GM18498 (cell line): ENCODE data around the gene NFASC.

Experiments
- ATAC-seq: cut with Tn5 transposase; IDR thresholded peaks from one replicate; pipeline ENCODE4 v1.9.1; 2021; ENCODE audit warnings: mild to moderate bottlenecking, moderate library complexity; ENCODE audit not compliant: unreplicated experiment

NFASC gene

GRCh38 chr1:204925701-204926100, 55.0 kb downstream of the NFASC start:
- ATAC-seq = no peak

DNA sequence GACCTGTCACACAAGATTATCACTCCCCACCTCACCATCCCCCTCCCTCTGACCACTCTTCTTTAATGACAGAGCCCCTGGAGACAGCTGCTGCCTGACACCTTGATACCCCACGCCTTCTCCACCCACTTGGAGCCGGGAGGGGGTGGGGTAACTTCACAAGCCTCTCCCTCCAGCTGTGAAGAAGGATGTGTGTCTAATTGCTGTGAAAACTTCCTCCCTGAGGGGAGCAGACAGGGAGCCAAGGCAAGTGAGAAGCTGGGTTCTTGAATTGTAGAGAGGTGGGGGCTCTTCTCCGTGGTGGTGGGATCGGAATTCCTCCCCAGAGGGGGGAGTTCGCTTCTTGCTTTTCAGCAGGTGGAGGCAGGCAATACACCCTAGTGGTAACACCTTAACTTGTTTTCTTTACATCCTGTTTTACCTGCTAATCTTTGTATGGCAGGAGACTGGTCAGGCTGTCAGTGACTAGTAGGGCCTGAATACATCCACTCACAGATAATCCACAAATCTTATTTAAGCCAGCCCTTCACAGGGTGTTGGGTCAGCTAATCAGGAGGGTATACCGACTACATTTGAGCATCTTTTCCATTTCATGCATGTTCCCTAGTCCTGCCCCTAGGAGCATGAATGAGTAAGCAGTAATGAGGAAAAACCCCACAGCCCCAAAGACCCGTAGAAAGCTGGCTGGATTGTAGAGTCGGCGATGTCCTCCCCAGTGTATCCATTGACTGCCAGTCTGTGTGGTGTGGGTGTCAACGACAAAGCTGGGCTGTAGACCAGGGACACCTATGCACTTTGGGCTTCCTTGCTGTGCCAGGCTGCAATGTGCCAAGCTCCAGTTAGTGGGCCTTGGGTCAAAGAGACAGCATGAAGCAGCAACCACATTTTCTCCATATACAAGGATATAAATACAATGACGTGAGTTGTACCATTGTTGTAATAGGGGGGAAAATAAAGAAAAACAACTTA, 57.3 kb downstream of the NFASC start:
- no peak for ATAC-seq

DNA sequence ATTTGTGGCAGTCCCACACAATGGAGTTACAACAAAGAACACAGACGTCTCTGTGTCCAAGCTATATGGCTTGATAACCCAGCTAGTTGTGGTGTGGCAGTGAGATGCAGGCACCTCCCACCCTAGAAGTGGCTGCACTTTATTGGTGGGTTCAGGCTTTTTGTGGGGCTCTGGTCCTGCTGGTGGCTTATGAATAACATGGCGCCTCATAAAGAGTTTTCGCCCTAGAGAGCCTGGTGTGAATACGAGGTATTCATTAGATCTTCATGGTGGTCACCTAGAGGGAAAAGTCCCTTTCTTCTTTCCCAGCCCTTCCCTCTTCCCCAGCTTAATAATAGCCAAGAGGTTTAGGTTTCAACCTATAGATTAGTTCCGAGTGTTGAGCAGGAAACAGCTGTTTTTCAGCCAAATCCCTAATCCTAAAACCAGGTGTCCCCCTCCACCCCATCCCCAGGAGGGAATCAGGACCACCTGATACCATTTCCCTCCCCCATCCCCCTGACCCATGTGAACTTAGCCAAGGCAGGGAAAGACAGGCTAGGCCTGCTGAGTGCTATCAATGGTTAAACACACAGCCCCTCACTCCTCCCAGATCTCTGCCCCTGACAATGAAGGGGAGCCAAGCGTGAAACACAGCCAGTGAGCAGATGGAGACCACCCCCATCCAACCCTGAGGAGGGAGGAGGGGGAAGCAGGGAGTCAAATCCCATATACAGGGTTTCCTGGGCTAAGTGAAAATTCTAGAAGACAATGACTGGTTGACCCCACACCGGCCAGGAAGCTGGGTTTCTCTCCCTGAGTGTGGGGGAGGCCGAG, 58.2 kb downstream of the NFASC start:
- no peak for ATAC-seq

DNA sequence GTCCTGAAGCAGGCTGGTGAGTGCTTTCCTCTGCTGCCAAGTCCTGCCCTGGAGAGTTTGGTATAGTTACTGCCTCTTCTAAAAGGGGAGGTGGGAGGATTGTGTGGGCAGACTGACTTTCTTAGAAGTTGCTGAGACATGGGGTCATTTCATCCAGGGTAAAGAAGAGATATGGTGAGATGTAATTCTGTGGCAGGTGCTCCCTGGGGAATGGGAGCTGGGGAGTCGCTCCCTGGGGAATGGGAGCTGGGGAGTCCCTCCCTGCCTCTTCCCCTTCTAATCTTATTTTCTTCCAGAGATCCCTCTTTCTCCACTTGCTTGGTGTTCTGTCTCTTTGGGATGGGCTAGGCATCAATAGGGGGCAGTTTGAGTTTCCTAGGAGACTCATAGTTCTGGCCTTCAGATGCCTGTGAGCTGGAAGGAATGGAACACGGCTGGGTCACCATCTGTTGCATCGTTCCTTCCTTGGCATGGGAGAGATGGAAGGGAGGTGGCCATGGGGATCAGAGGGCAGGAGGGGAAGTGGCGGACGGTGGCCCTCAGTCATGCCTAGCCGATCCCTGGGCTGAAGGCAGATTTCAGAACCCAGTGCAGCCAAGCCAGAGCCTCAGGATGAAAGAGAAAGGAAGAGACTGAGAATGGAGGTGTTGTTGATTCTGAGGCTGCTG, 59.0 kb downstream of the NFASC start:
- no peak for ATAC-seq

- no peak for ATAC-seq
These were observed 59.5 kb downstream of the NFASC start for GRCh38 chr1:204930155-204930523.

DNA sequence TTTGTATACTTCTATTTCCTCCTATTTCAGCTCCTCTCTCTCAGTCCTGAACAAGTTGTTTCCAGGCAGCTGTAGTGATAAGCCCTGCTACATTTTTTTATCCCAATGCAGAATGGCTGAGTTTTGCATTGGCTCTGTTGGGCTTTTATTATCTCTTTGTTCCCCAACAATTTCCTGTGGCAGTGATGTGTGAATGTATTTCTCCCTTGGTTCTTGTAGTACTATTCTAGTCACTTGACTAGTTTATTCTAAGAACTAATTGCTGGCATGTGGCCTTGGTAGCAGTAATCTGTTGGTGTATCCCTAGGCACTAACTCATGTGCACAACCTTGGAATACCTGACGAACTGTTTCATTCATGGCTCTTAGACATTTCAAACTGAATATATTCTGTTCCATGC, 60.7 kb downstream of the NFASC start:
- ATAC-seq = no peak

GRCh38 chr1:204931768-204932572, 61.3 kb downstream of the NFASC start:
- no peak for ATAC-seq

DNA sequence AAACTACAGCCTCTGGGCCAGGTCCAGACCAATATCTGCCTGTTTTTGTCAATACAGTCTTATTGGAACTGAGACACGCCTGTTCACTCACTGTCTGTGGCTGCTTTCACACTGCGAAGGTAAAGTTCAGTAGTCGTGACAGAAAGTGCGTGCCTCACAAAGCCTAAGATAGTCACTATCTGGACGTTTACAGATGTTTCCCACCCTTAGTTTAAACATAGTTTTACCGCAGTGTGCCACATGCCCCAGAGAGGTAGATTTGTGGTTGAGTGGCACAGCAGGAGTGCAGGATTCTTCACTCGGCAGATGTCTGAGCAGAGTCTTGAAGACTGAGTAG, 61.9 kb downstream of the NFASC start:
- no peak for ATAC-seq

DNA sequence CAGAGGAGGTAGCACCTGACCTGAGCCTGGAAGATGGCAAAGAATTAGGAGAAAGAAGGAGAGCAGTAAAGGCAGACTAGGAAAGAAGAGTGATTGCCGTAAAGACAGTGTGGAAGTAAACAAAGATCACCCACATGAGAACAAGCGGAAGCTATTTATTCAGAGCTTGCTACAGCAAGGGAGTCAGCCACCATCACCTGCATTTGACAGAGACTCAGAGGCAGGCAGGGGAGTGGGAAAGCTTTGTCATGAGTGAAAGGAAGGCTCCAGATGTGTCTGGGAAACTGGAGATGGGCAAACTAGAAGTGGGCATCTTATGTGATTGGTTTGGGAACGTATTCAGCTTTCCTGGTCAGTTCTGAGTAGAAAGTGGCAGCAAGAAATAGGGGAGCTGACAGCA, 64.5 kb downstream of the NFASC start:
- no peak for ATAC-seq

DNA sequence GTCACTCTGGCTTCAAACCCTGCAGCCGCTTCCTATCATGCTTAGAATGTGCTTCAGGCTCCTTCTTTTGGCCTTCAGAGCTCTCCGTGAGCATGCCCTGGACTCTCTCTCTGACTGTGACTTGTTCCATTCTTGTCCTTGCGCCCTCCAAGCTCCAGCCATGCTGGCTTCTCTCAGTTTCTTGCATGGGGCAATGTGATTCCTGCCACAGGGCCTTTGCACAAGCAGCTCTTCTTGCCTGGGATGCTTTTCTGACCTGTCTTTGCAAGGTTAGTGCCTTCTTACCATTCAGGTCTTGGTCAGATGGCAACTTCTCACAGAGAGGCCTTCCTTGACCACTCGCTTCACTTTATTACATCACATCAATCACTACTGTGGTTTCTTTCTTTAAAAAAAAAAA, 66.1 kb downstream of the NFASC start:
- ATAC-seq = no peak

- ATAC-seq = no peak
These were observed 67.2 kb downstream of the NFASC start for GRCh38 chr1:204937901-204938300.

- ATAC-seq = no peak
These were observed 69.9 kb downstream of the NFASC start for GRCh38 chr1:204940591-204940990.

DNA sequence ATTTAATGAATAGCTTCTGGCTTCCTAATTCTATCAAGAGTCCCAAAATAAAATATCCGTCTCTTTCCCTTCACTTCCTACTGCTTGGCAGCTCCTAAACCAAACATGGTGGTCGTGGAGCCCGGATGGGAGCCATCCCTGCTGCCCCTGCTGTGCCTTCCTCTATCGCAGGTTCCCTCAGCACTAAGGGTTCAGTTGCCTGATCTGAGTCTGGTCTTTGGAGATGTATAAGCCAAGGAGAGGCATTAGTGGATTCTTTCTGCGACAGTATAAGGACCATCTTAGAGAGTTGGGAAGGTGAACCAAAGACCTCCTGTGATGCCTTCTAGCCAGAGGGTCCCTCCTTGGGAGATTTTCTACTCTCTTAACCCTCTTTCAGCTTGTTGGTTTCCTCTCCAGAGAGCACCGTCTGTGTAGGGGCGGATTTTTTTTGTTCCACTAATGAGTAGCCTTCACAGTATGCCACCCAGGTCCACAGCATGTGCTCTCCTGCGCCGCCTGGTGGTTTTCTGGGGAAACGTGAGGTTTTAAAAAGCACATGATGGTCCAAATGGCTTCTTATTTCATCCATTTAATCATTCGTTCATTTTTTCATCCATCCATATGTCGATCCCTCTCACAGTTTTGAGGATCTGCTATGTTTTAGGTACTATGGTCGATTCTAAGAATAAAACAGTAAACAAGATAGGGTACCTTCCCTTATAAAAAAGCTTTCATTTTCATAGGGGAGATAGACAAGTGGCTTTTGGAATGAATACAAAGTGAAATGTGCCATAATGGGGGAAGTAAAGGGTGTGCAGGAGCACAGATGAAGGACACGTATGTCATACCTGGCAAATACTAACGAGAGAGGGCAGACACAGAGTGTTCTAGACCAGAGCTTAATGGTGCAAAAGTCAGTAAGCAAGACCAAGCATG, 71.0 kb downstream of the NFASC start:
- ATAC-seq = no peak

GRCh38 chr1:204943495-204943894, 72.8 kb downstream of the NFASC start:
- no peak for ATAC-seq

- ATAC-seq = no peak
These were observed 74.0 kb downstream of the NFASC start for GRCh38 chr1:204944662-204945061.

- ATAC-seq = no peak
These were observed 74.9 kb downstream of the NFASC start for GRCh38 chr1:204945565-204945977.

DNA sequence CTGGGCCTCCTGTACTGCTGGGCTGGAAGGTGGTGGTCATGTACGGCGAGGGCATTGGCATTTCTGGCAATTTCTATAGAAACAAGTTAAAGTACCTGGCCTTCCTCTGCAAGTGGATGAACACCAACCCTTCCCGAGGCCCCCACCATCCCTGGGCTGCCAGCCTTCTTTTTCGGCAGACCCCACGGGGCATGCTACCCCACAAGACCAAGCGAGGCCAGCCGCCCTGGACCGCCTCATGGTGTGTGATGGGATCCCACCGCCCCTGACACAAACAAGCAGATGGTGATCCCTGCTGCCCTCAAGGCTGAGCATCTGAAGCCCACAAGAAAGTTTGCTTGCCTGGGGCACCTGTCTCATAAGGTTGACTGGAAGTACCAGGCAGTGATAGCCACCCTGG, 76.0 kb downstream of the NFASC start:
- ATAC-seq = no peak

DNA sequence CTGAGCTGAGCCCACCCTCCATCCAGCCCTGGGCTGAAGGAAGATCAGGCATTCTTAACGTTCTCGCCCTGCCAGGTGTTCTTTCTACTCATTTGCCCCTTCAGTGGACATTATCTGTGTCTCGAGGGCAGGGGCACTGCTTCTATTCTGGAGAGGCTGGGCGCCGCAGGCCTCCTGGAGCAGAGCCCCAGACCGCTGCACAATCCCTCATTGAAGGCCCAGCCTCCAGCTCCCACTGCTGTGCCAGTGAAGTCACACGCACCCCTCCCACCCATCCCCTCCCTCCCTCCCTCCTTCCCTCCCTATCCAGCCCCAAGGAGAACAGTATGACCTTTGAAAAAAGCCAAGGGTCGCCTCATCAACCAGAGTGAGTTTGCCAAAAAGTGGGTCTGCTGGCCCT, 76.7 kb downstream of the NFASC start:
- no peak for ATAC-seq

GRCh38 chr1:204947747-204948146, 77.1 kb downstream of the NFASC start:
- ATAC-seq = no peak
